ENCODE measurements around the gene DNAAF1.
"Not testable (repeated sequence)": the region's sequence is repeated elsewhere in the genome, so short reads cannot be mapped to it uniquely, and the experiment has no call there.

The DNAAF1 gene

GRCh38 chr16:84212631-84213030 lies 67.5 kb downstream of the DNAAF1 start:
- DNase-seq = no peak

GRCh38 chr16:84214451-84215066 lies 69.5 kb downstream of the DNAAF1 start:
- DNase-seq = no peak

GRCh38 chr16:84215531-84215930 lies 70.4 kb downstream of the DNAAF1 start:
- DNase-seq = no peak

- not testable (repeated sequence) for DNase-seq
Measured at GRCh38 chr16:84216144-84216543, 71.0 kb downstream of the DNAAF1 start.

GRCh38 chr16:84218176-84218823 lies 73.2 kb downstream of the DNAAF1 start:
- DNase-seq = no peak

GRCh38 chr16:84218956-84219355 lies 73.8 kb downstream of the DNAAF1 start:
- no peak for DNase-seq

GRCh38 chr16:84220851-84221250 lies 75.7 kb downstream of the DNAAF1 start:
- peak; percentile 62 for DNase-seq

GRCh38 chr16:84223456-84223855 lies 78.3 kb downstream of the DNAAF1 start:
- peak; percentile 35 for DNase-seq

- DNase-seq = no peak
Measured at GRCh38 chr16:84224554-84224953, 79.4 kb downstream of the DNAAF1 start.

- no peak for DNase-seq
Measured at GRCh38 chr16:84225126-84225525, 80.0 kb downstream of the DNAAF1 start.

GRCh38 chr16:84225571-84225970 lies 80.5 kb downstream of the DNAAF1 start:
- DNase-seq = no peak

GRCh38 chr16:84226026-84226425 lies 80.9 kb downstream of the DNAAF1 start:
- DNase-seq = no peak

Data from fibroblast of skin of back (primary cell).